Raji (cell line): ENCODE results near the gene UROS.

Experiments
- POLR2A ChIP-seq: IDR thresholded peaks from 2 replicates; pipeline ENCODE4 v1.6.1; 2011; ENCODE audit warnings: low read depth, low read length, control low read depth; ENCODE audit not compliant: insufficient read depth

Gene UROS

DNA sequence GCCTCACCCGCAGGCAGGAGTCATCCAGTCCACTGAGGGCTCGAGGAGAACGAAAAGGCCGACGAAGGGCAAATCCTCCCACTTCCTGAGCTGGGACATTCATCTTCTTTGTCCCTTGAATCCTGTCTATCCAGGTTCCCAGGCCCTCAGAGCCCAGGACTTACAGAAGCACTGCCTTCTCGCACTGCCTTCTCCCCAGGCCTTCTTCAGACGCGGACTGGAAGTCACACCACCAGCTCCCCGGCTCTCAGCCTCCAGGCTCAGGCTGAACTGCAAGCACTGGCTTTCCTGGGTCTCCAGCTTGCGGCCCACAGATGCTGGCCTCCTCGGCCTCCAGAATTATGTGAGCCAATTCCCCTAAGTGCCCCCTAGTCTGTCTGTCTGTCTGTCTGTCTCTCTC is 41.0 kb downstream of the UROS start:
- no peak for TF ChIP-seq POLR2A

DNA sequence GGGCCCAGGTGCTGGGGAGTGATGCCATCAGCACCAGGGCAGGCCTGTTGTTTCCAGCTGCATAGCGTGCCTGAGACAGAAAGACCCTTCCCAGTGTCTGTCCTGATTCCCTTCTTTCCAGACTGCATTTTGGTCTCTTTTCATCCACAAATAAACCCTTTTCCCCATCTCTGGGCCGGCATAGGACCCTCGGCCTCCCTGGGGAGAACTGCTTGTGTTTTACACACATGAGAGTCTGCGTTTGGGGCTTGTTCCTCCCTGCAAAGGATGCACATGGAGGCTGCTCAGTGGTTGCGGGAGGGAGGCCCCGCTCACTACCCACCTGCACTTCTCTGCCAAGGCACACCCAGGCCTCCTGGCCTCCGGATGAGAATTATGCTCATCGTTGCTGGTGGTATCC is 41.7 kb downstream of the UROS start:
- no peak for TF ChIP-seq POLR2A

DNA sequence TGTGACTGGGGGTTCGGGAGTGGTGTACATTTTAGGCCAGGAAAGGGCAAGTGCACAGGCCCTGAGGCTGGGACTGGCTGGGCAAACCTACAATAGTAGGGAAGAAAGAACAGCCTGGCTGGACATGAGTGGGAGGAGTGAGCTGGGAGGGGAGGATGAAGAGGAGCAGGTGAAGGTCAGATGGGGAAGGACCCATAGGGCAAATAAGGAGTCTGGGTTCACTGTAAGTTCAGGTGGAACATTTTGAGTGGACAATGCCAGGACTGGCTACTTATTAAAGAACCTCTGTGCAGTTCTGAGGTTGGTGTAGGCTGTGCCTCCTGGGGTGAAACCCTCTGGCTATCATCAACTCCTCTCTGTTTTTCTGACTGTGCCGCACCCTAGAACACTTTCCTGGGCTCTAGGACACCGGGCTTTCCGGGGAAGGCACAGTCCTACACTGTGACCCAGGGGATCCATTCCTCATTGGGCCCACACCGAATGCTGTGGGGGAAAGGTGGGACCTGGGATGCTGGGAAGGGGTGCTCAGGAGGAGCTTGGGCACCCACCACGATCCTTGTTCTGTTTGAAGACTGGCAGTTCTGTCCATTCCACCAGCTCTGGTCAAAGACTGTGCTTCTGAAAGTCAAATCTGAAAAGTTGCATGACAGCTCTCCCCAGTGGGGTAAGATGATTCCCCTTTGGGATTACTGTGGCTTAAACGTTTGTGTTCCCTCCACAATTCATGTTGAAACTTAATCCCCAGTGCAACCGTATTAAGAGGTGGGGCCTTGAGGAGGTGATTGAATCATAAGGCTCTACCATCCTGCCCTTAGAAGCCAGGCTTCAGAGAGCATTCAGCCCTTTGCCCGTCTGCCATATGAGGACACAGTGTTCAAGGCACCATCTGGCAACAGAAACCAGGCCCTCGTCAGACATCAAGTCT is 43.4 kb downstream of the UROS start:
- no peak for TF ChIP-seq POLR2A

DNA sequence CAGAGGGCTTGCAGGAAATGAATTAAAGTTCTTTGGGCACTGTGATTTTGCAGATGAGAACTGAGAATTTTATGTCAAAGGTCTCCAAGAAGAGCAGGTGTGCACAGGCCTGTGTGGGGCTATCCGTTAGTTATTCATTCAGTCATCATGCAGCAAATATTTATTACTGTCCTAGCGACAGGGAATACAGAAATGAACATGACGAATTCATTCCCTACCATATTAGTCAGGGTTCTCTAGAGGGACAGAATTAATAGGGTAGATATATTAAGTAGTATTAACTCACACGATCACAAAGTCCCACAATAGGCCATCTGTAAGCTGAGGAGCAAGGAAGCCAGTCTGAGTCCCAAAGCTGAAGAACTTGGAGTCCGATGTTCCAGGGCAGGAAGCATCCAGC is 44.5 kb downstream of the UROS start:
- no peak for TF ChIP-seq POLR2A

DNA sequence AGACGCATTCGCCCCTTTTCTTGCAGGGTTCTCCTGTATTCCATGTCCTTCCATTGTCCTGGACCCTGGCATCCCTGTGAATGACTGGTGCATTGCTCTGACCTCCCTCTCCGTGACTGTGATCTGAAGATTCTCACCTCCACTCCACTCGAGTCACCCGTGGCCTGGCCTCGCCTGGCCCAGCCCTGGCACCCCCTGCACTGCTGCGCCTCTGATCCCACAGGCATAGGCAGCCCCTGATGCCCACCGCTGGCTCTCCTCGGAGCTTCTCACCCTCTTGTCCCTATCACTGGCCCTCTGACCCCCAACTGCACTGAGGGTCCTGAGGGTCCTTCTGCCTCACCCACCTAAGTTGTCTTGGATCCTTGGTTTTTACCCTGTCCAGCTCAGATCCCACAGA is 45.3 kb downstream of the UROS start:
- TF ChIP-seq POLR2A, result no peak

DNA sequence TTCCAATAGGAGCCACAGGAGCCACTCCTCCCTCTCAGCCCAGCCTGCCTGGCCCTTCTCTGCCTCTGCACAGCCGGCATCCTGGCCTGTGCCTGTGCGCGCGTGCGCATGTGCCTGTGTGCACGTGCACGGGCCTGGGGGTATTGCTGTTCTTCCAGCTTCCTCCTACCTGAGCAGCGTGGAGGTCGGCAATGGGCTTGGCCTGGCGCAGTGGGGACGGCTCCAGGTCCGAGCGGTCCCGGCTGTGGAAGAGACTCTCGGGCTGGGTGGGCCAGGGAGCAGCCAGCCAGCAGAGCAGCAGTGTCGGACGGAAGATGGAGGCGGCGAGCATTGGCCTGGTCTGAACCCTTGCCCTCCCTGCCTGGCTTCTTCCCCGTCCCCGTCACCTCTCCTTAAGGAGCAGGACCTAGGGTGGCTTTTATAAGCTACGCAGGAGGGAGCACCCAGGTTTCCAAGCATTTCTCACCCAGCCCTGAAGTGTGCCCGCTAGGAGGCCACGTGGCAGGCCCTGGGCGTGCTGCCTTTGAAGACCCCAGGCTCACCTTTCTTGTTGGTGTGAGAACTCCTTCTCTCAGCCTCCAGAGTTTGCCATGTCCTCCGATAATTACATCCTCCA is 47.5 kb downstream of the UROS start, which contains the start of gene MMP21:
MMP21 (minus strand) TSS at position 331 of the 616 bp plus-strand sequence; CDS start at position 331, 0 bp downstream.
- TF ChIP-seq POLR2A, result no peak

DNA sequence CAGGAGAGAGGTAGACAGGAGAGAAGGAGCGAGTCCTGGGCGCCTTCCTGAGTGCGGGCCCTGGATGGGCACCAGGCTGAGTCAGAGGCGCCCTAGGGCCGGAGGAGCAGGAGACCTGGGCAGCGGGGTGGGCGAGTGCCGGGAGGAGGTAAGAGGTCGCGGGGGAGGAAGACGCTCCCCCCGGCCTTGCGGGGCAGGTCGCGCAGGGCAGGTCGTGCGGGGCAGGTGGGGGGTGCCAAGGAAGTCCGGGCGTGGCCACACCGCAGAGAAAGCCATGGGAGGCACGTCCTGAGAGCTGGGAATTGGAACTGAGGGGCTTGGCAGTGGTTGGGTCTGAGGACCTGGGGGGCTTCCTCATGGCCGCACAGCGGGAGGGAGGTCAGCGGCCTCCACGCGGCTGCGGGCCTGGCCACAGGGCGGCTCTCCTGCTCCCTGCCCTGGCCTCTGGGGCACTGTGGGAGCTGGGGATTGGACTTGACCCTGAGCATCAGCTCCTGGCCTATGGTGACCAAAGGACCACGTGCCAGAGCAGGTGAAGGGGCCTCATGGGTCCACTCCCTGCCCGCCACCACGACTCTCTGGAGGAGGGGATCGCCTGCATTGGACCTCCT is 48.4 kb downstream of the UROS start:
- TF ChIP-seq POLR2A, result no peak

DNA sequence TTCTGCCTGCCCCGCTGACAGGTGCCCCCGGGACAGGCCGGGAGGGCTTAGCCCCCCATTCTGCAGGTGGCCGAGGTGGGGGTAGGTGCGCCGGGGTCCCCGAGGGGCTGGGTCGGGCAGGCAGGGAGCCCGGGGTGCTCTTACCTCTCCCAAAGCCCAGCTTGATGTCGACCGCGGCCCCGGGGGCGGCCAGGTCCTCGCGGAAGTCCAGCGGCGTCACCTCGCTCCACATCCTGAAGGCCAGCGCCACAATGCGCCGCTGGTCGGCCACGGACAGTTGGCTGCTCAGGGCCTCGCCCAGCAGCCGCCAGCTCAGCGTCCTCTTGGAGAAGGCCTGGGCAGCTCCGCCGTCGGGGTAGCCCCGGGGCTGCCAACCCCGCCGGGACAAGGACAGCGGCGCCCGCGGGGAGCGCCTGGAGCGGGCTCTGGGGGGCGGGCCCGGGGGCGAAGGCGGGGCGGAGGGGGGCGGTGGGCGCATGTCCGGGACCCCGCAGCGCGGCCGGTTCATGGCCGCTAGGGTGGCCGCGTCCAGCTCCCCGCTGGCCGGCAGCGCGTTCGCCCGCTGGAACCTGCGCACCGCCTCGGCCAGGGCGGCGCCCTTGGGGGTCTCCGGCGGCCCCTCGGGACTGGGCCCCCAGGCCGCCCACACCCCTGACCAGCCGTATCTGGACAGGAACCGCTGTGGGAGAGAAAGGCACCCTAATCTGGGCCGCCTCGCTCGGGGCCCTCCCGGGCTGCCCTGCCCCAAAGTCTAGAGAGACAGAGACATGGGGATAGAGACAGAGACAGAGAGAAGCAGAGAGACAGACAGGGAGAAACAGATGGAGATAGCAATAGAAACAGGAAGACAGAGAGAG is 49.1 kb downstream of the UROS start:
- no peak for TF ChIP-seq POLR2A

DNA sequence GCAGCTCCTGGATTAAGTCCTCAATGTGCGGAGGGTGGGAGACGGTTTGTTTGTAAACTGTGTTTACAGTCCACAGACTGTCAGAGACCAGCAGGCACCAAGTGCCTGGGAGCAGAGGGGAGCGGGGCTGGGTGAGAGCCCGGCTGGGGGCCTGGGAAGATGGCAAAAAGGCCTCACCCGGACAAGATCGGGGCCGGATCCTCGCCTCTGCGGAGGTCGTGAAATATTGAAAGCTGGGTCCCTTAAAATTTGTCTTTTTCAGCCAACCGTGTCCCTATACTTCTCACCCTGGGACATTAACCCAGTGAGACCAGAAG is 50.2 kb downstream of the UROS start:
- no peak for TF ChIP-seq POLR2A

DNA sequence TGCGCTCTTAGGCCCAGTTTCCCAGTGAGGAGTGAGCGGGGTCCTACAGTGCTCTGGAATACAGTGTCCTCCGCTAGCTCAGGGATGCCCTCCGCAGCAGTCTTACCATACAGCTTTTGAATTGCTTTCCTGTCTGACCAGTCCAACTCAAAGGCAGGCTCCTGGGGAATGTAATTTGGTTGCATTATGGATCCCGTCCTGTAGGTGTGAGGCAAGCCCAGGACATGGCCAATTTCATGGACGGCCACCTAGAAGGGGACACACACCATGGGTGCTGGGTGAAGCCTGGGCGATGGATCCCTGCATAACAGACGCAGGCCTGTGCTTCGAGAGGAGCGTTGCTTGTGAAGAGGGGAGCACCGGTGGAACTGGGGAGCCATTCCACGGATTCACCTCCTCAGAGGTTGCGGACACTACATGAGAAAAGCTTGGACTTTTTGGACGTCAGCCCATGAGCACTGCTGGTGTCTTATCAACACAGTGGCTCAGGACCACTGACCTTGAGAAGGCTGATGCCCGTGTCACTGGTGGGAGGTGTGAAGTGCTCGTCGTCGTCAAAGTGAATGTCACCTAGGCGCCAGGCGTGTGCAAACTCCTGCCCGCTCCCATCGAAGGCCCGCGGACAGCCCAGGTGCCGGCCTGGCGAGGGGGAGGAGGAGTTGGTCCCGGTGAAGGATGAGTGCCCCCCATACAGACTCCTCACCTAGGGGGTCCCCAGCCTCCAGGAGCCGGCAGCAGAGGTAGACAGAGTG is 50.8 kb downstream of the UROS start:
- TF ChIP-seq POLR2A, result no peak

DNA sequence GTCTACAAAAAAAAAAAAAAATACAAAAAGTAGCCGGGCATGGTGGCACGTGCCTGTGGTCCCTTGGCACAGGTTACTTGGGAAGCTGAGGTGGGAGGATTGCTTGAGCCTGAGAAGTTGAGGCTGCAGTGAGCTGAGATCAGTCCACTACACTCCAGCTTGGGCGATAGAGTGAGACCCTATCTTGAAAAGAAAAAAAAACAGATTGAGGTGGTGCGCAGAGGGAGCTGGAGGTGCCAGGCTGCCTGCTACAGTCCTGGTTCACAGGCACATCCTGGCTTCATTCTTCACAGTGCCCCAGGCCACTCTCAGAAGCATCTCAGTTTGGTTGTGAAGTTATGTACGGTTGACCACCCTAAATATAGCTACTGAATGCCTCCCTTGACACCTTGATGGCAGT is 52.2 kb downstream of the UROS start:
- no peak for TF ChIP-seq POLR2A

DNA sequence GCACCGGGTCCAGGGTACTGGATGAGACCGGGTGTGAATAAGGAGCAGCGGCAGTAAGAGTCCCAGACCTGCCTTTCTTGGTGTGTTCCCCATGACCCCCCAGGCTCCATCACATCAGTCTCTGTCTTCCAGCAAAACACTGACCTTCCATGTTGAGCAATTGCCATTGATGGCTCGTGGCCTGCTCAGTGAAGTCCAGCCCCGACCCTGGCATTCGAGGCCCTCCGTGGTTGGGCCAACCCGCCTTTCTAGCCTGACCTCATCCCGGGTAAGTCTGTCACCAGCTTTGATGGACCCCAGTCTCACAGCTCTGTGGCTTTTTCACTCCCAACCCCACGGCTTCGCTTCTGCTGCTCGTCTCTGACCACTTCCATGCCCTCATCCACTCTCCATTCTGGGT is 53.9 kb downstream of the UROS start:
- no peak for TF ChIP-seq POLR2A

DNA sequence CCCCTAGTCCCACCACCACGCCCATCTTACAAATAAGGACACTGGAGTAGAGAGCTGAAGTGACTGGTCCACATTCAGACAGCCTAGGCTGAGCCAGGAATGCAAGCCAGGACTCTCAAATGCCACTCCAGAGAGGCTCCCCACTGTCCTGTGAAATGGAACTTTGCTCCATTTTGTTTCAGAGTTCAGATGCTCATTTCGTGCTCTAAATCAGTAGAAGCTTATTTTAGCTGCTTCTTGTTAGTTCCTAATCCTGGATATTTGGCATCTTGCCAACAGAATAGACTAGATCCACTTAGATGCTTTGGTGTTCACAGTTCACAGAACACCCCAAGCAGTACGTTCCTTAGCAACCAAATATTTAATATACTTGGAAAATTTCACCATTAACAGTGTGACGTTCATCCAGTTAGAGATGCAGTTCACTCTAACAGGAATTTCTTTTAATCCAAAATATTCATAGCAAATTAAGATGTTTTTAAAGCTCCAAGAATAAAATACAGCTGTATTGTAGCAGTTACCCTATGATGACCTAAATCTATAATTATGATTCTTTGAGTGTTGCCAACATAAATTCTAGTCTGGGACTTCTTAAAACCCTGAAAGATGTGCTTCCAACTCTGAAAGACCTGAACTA is 54.7 kb downstream of the UROS start:
- TF ChIP-seq POLR2A, result no peak

DNA sequence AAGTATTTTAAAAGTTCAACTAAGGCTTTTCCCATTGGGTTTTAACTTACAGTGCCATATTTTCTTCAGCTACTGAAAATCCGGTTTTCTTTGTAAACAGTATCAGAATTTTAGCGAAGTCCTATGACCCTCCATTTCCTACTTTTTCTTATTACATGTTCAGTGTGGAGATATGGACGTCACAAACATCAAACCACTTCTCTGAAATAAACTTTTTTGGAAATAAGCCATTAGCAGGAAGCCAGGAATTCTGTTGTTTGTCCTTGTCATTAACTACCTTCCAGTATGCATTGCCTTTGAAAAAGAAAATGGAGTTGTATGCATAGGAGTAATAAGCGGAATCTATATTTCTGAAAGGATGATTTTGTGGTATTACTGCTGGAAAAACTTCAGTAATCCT is 56.5 kb downstream of the UROS start:
- TF ChIP-seq POLR2A, result no peak

DNA sequence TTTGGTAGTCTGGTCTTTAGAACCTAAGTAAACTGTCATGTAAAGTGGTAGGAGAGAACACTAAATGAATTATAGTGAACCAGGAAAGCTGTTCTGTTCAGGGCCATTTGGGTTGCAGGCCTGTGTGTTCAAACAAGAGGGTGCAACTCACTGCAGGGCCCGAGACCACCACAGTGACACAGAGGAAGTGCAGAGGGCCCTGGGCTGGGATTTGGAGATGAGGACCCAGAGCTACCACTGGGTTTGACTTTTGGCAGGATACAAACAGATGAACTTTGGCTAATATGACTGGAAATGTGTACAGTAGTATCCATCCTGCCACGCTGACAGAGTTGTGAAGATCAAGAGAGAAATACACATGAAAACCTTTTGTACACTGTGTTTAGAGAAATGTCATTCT is 57.2 kb downstream of the UROS start:
- no peak for TF ChIP-seq POLR2A
